NCI-H1417 treated with DMSO at 0.1 percent for 48 hours (cell line): ENCODE measurements around the gene BEND6.

ENCODE experiments used
- DNase-seq: peaks from one replicate; lab custom pipeline; 2025; lab: John Stamatoyannopoulos, UW

The BEND6 gene, protein sequence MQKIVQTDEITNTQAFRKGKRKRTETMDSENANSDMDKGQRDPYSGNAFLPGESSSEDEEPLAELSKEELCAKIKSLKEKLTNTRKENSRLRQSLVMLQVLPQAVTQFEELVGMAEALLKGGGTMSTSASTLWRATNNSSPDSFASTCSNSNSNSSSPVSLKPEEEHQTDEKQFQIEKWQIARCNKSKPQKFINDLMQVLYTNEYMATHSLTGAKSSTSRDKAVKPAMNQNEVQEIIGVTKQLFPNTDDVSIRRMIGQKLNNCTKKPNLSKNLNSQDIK

DNA sequence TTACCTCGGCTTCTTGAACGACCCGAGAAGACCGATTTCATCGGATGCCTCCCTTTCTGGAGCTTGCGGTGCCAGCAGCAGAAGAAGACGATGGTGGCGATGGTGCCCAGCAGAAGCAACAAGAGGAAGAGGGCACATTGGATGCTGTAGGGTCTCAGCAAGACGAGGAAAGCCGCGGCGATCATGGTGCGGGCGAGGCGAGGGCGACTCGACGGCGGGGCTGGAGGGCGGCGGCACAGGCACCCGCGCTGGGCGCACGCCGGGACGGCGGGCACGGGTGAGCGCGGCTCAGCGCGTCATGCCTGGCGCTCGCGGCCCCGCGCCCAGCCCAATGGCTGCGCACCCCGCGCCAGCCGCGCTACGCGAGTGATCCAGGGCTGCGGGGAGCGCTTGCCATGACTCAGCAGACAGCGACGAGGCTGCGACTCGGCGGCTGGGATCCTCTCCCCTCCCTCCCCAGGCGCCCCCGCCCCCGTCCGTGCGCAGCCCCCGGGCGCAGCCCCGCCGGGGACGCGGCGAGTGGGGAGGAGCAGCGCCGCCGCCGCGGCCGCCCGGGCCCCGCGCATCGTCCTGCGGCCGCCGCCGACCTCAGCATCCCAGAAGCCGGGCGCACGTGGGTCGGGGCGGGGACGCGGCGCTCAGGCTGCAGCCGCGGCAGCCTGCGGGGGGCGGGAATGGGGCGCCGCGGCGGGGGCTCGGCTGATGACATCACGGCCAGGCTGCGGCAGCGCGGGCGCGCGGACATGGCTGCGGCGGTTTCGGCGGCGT, at the start of gene BEND6:
Gene BEND6, plus strand, starts transcription at position 705 of the 768 bp plus-strand sequence. CDS start 26,704 bp downstream, outside the sequence.
- no peak for DNase-seq

DNA sequence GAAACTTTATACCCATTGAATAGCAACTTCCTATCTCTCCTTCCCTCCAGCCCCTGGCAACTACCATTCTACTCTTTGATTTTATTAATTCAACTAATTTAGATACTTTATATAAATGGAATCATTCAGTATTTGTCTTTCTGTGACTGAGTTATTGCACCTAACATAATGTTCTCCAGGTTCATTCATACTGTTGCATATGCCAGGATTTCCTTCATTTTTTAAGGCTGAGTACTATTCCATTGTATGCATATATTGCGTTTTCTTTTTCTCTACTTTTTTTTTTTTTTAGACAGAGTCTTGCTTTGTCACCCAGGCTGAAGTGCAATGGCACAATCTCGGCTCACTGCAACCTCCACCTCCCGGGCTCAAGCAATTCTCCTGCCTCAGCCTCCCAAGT, 49.5 kb upstream of the BEND6 start:
- no peak for DNase-seq

DNA sequence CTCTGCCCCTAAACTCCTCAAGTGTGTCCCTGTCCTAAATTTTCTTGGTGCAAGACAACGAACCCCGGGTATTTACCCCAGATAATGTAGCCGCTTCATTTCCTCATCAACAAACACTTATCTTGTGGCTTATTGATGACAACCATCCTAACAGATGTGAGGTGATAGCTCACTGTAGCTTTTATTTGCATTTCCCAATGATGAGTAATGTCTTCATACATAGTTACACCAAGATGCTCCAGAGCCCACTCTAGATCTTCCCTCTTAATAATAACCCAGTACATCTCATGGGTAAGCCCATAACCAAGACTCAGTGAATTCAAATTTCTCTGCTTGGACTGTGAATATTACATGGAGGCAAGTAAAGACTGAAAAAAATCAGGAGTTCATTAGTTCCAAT, 48.2 kb upstream of the BEND6 start:
- DNase-seq, result no peak

DNA sequence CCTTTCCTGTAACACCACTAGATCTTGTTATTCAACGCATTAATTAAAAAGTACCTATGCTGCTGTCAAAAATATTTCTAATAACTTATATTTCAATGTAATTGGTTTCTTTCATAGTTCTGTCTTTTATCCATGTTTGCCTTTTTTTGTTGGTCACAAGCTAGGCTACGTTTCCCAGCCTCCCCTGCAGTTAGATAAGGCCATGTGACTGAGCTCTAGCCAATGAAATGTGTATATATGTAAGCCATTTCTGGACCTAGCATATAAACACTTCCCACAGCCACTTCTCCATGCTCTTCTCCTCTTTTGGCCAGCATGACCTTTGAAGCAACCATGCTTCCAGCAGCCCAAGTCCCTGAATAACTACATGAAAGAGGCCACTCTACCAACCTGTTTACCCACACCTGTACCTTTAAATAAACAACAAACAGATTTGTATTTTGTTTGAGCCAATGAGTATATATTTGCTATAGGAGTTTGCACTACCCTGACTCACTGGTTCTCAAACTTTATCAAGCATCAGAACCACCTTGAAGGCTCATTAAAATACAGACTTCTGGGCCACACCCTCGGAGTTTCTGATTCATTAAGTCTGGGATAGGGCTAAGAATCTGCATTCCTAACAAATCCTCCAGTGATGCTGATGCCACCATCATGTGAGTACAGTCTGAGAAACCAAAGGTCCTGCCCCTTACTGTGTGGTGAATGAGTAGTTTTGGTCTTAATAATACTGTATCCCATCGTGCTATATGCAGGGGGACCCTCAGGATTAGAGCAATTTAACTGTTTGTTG, 45.6 kb upstream of the BEND6 start:
- no peak for DNase-seq

DNA sequence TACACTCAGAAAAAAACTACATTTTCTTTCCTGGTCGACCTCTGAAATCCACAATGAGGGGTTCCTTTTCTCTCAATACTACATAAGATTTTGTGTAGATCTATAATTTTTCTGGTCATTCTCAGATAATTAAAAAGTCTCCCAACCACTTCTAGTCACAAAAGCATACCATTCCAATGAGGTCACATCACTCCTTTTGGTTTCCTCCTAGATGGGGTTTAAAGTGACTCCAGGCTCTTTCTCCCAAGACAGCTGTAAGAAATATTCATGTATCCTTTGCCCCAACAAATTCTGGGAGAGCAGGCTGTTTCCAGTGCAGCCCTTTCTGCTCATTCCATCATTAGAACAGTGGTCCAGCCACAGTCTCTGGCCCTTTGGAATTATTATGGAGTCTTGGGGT, 43.1 kb upstream of the BEND6 start:
- no peak for DNase-seq

DNA sequence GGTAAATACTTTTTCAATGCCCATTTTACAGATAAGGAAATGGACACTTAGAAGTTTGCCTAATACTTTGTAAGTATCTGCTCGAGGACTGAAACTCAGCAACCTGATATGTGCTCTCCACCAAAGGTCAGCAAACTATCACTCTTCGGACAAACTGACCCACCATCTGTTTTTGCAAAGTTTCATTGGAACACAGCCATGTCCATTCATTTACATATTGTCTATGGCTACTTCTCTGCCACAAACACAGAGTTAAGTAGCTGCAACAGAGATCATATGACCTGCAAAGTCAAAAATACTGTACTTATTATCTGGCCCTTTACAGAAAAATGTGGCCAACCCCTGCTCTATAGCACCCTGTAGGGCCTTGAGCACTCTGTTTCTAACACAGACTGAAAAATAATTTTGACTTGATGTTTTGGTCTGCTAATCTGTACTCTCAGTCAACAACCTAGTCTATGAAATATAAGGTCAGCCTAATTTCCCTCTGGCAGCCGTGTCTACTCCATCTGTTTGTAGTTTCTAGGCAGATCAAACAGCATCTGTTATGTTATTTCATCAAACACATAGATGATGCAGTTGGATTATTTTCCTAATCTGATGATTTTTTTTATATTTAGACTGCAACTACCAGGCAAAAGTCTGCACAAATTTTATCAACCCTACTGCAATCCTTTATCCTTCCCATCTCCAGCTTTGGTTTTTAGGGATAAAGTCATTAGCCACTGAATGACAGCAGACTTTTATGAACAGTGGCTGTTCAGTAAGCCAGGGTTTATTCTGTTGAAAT, 41.4 kb upstream of the BEND6 start:
- no peak for DNase-seq

DNA sequence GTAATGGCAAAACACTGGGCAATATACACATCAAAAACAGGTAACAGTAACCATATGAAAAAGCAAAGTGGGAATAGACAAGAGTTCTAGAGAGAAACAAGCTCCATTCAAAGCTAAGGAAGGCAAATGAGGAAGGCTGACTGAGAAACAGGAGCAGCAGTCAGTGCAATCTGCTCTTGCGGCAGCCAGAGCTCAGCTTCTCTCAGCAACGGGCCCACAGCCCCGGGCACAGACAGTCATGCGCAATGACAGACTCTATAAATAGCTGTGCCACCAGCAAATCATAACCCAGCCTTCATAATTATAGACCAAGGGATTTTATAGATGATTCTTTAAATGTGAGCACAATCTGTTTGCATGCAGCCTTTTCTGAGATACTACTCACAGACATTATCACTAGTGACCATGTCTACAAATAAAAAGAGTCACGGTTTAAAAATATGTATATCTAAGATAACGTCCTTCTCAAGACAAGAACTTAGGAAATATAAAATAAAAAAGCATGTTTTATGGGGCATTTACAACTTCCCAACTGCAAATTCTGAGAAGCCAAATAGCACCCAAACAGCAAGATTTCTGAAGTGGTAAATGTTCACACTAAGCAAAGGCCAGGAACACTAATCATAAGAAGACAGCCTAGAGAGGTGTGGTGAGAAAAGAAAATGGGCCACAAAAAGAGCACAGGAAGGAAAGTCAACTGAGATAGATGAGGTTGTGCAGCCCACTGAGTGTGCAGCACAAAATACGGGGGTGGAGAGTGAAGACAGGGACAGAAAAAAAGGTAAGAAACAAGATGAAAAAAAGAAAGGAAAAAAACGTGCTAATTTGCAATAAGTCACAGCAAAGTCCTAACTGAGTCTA, 39.9 kb upstream of the BEND6 start:
- DNase-seq, result no peak

DNA sequence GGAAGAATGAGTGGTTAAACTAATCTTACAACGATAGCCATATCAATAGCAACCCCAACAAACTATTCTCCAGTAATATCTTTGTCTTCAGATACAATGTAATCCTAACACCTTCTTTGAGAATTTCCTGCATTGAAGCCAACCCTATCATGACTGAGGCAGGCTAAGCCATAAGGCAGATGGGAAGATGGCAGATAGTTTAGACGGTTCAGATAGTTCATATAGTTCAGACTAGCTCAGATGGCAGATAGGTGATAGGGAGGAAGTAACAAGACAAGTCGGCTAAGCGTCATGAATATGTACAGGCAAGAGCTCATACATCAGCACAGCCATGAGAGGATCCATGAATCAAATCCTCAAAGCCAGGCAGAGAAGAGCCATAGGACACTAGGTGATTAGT, 39.1 kb upstream of the BEND6 start:
- no peak for DNase-seq

DNA sequence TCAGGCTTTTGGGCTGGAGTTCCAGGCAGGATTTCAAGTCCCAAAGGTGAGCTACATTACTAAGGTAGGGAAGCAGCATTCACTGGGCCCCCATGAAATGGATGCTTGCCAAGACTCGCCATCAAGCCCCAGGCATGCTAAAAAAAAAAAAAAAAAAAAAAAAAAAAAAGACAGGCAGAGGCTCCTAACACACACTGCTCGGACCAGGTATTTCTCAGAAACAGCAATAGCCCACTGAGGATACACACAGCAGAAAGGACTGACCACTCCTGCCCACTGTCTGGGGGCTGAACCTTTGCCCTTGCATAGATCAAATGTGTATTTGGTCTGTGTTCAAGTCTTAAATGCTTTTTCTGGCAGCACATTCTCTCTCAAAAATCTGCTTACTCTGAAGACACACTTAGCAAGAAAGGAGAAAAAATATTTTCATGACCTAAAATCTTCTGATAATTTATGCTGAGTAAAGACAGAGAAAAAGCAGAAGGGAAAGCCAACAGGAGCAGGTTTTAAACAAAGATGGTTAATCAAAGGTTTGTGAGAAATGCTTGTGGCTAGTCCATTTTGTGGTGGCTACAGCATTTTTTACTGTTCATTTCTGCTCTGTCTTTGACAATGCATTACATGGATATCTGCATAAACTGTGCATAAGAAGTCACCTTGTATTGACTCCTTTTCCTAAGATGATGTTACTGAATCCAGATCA, 37.9 kb upstream of the BEND6 start:
- no peak for DNase-seq

DNA sequence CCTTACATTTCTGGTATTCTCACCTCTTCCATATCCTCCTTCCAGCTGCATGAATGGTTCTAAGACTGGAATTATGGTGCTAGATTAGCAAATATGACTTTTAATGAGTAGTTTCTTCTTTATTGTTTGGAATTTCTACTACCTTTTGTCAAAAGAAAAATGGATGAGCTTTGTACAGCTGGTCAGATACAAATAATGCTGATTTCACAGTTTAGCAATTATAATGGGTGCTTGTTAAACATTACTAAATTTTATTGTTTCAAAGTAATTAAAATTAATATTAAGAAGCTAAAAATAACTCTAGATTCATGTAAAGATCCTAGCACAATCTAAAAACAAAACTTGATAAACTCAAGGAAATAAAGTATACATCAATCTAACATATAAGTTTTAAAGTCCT, 32.3 kb upstream of the BEND6 start:
- no peak for DNase-seq

DNA sequence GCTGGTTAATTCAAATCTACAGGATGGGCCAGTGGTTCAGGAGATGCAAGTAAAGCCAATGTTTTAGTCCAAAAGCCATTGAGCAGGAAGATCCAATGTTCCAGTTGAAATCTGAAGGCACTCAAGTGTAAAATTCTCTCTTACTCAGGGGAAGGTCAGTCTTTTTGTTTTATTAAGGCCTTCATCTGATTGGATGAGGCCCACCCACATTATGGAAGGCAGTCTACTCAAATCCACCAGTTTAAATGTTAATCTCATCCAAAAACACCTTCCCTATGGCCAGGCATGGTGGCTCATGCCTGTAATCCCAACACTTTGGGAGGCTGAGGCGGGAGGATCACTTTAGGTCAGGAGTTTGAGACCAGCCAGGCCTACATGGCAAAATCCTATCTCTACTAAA, 31.3 kb upstream of the BEND6 start:
- no peak for DNase-seq

DNA sequence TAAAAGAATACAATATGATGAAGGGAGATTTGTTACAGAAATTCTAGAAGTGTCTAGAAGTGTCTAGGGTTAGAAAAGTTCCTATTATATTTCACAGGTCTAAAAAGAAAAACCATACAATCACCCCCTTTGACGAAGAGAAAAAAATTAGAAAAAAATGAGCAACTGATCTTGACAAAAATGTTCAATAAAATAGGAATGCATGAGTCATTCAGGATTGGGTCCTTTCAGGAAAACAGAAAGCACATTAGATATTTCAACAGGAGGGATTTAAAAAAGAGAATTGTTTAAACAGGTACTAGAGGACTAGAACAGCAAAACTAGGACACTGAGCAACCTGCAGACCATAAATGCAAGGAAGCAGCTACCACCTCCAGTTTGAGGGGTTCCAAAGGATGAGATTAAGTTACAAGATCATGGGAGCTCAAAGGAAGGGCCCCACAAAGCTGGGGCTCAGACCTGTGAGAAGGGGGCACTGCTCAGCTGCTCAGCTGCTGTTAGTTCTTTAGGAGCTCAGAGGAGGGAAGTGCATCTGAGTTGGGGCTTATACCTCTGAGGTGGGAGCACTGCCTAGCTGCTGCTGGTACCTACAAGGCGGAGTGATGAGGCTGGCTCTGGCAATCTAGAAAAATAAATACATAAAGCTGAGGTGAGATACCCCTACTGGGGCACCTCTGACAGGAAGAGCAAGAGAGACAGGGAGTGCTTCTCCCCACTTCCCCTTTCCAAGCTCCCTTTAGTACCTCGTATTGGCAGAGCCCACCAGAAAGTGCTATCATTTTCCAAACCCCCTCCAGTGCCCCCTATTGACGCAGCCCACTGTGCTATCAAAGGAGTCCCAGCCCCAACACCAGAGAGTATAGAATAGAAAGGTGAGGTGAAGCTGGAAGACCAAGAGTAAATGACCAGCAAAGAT, 27.1 kb upstream of the BEND6 start:
- no peak for DNase-seq

DNA sequence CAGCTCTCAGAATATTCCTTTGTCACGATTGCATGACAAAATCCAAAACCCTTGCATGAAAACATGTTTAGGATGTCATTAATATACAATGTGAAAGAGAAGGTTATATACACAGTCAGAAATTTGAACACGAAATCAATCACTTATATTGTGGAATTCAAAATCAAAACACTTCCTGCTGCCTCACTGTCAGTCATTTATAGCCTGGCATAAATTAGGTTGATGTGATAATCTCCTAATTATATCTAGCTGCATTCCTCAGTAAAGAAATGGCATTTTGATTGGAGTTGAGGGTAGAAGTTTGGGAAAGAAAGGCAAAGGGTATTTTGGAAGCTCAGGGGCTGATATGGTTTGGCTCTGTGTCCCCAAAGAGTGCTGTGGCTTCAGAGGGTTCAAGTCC, 24.1 kb upstream of the BEND6 start:
- DNase-seq, result no peak

DNA sequence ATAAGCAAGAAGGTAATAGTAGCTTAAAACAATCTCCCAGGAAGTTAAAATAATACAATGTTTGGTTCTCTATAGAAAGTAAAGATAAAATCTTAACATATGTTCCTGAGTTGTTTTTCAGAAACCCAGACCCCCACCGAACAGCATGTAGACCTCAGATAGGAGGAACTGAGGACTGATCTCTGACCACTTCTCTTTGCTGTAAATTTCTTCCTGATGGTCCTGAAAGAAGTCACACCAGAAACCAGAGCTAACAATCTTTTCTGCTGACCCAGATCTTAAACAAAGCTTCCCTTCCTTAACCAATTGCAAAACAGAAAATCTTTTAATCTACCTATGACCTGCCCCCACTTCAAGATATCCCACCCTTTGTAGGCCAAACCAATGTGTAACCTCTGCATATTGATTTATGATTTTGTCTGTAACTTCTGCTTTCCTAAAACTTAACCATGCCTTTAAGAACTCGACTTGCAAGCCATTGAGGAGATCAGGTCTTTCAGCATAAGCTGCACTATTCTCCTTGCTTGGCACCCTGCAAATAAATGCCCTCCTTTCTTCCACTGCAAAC, 21.9 kb upstream of the BEND6 start:
- DNase-seq, result no peak

DNA sequence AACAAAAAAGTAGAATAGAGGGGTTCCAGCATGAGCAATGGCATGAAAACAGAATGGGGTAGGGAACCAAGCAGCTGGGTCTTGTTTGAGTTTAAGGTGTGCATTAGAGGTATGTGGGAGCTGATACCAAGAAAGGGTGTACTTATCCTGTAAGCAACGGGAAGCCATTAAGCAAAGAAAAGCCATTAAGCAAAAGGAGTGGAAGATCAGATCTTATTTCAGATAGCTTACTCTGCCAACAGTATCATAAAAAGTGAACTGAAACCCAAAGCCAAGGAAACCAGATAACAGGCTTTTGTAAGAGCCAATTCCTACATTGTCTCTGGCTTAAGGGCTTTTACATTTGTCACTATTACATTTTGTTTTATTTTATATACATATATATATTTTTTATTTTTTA, 21.3 kb upstream of the BEND6 start:
- DNase-seq, result no peak

DNA sequence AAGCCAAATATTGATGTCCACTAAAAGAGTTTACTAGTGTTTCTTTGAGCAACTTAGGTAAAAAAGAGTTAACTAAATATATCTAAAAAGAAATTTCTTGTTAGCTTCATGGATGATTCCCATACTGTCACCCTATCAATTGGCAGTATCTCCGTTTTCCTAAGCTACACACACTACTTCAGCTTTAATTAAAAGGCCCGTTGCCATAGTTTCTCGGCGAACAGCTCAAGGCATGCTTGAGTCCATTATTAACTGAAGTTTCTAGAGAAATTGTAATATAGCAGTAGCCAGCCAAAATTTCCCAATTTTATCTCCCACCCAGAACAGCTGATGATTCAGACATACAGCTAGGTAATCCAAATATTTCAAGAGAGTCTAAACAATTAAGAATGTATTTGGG, 20.0 kb upstream of the BEND6 start:
- no peak for DNase-seq

DNA sequence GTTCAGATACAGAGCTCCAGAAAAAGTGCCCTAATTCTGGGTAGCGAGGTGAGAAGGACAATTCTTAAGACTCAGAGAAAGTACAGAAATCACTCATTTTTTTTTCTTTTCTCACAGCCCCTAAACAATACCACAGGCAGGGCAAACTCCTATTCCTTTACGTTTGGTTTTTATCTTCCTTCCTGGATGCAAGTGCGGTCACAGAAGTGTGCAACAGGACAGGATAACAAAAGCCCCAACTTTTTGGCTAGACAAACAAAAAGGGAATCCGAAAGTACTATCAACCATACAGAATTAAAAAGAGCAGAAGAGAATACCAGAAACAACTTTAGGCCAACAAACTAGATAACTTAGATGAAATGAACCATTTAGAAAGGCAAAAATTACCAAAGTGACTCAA, 18.4 kb upstream of the BEND6 start:
- no peak for DNase-seq

DNA sequence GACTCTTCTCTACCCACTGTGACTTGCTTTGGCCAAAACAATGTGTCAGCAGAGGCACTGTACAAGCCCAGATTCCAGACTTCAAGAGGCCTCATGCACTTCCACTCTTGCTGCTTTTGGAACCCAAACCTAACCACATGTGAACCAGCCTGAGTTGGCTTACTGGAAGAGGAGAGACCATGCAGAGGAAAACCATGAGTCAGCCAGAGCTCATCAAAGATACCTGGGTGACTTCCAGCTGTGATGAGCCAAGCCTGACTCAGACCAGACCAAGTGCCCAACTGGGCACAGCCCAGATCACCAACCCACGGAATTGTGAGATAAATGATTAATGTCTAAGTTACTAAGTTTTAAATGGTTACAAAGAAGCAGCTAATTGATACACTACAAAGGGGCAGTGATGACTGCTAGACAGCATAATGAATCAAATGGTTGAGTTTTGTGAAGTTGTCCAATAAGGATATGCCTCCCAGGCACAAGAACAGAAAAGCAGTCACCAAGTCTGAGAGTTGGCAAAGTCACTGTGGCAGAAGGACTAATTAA, 16.2 kb upstream of the BEND6 start:
- DNase-seq, result no peak

DNA sequence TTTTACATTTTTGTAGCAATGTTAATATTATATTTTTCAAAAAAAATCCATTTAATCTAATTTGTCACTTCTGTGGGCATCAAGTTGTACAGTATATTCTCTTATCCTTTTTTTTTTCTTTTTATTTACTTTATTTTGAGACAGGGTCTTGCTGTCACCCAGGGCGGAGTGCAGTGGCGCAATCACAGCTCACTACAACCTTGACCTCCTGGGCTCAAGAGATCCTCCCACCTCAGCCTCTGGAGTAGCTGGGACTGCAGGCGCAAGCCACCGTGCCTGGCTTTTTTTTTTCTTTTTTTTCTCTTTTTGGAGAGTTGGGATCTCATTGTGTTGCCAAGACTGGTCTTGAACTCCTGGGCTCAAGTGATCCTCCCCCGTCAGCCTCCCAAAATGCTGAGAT, 14.4 kb upstream of the BEND6 start:
- no peak for DNase-seq
